GM18951 (cell line): ENCODE data around the gene NBR1.
"Not testable (repeated sequence)": the region's sequence is repeated elsewhere in the genome, so short reads cannot be mapped to it uniquely, and the experiment has no call there.

Source experiments
- POLR2A ChIP-seq: IDR thresholded peaks from 4 replicates; pipeline ENCODE4 v1.6.1; 2011; ENCODE audit warnings: mild to moderate bottlenecking; ENCODE audit not compliant: insufficient read length, insufficient read depth; ENCODE audit errors: extremely low read depth
- in situ Hi-C: fragments of 300-500 bp; cut with MboI; formaldehyde crosslinking; loops from one replicate; pipeline ENCODE4 v1.12.0; 2022; ENCODE audit warnings: low sequenced_read_pairs, mixed read lengths, inconsistent platforms; ENCODE audit not compliant: unreplicated experiment

Gene NBR1, protein sequence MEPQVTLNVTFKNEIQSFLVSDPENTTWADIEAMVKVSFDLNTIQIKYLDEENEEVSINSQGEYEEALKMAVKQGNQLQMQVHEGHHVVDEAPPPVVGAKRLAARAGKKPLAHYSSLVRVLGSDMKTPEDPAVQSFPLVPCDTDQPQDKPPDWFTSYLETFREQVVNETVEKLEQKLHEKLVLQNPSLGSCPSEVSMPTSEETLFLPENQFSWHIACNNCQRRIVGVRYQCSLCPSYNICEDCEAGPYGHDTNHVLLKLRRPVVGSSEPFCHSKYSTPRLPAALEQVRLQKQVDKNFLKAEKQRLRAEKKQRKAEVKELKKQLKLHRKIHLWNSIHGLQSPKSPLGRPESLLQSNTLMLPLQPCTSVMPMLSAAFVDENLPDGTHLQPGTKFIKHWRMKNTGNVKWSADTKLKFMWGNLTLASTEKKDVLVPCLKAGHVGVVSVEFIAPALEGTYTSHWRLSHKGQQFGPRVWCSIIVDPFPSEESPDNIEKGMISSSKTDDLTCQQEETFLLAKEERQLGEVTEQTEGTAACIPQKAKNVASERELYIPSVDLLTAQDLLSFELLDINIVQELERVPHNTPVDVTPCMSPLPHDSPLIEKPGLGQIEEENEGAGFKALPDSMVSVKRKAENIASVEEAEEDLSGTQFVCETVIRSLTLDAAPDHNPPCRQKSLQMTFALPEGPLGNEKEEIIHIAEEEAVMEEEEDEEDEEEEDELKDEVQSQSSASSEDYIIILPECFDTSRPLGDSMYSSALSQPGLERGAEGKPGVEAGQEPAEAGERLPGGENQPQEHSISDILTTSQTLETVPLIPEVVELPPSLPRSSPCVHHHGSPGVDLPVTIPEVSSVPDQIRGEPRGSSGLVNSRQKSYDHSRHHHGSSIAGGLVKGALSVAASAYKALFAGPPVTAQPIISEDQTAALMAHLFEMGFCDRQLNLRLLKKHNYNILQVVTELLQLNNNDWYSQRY

DNA sequence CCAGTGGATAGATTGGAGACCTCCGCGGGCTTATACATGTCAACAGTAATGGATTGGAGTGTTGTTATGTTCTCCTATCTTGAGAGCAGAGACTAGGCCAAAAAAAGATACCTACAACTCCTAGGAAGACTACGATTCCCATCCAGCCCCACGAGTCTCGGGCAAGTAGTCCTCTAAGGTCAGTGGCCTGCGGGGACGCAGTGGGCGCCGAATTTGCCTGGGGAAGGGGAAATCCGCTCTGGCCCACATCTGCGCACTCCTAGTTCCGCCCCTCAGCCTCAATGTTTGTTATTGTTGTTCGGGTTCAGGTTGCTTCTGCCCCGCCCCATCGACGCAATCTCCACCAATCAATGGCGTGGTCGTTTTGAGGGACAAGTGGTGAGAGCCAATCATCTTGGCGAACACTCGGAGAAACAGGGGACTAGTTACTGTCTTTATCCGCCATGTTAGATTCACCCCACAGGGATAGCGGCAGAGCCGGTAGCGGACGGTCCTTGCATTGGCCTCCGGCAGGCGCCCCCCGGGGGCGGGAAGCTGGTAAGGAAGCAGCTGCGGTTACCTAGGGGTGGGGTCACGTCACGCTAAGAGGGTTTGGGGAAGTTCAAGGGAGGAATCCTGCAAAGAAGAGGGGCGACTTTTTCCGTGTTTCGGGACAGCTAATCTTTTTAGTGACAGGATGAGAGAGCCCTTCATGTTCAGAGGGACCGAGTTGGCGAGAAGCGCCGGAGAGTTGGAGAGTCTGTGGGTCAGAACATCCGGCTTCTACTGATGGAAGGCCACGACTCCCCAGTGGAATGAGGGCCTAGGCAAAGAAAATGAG, at the start of gene NBR1:
Gene NBR1, plus strand, starts transcription at position 449 of the 820 bp plus-strand sequence. CDS start 4,586 bp downstream, outside the sequence.
- in situ Hi-C loops = no loop called here
- peak; percentile 71 for TF ChIP-seq POLR2A

DNA sequence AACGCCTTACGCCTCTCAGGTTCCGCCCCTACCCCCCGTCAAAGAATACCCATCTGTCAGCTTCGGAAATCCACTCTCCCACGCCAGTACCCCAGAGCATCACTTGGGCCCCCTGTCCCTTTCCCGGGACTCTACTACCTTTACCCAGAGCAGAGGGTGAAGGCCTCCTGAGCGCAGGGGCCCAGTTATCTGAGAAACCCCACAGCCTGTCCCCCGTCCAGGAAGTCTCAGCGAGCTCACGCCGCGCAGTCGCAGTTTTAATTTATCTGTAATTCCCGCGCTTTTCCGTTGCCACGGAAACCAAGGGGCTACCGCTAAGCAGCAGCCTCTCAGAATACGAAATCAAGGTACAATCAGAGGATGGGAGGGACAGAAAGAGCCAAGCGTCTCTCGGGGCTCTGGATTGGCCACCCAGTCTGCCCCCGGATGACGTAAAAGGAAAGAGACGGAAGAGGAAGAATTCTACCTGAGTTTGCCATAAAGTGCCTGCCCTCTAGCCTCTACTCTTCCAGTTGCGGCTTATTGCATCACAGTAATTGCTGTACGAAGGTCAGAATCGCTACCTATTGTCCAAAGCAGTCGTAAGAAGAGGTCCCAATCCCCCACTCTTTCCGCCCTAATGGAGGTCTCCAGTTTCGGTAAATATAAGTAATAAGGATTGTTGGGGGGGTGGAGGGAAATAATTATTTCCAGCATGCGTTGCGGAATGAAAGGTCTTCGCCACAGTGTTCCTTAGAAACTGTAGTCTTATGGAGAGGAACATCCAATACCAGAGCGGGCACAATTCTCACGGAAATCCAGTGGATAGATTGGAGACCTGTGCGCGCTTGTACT, 45.7 kb upstream of the NBR1 start, which contains the start of gene BRCA1:
Gene BRCA1, minus strand, starts transcription at position 232 of the 834 bp plus-strand sequence. CDS start 1,268 bp downstream, outside the sequence.
- TF ChIP-seq POLR2A = peak; percentile 64
- in situ Hi-C loops = no loop called here

DNA sequence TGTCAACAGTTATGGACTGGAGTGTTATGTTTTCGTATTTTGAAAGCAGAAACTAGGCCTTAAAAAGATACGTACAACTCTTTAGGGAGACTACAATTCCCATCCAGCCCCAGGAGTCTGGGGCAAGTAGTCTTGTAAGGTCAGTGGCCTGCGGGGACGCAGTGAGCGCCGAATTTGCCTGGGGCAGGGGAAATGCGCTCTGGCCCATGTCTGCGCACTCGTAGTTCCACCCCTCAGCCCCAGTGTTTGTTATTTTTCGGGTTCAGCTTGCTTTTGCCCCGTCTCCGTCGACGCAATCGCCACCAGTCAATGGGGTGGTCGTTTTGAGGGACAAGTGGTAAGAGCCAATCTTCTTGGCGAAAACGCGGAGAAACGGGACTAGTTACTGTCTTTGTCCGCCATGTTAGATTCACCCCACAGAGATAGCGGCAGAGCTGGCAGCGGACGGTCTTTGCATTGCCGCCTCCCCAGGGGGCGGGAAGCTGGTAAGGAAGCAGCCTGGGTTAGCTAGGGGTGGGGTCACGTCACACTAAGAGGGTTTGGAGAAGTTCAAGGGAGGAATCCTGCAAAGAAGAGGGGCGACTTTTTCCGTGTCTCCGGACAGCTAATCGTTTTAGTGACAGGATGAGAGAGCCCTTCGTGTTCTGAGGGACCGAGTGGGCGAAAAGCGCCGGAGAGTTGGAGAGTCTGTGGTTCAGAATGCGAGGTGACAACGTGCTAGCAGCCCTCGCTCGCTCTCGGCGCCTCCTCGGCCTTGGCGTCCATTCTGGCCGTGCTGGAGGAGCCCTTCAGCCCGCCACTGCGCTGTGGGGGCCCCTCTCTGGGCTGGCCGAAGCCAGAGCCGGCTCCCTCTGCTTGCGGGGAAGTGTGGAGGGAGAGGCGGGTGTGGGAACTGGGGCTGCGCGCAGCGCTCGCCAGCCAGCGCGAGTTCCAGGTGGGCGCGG, 44.8 kb upstream of the NBR1 start:
- no peak for TF ChIP-seq POLR2A
- in situ Hi-C loops = no loop called here

DNA sequence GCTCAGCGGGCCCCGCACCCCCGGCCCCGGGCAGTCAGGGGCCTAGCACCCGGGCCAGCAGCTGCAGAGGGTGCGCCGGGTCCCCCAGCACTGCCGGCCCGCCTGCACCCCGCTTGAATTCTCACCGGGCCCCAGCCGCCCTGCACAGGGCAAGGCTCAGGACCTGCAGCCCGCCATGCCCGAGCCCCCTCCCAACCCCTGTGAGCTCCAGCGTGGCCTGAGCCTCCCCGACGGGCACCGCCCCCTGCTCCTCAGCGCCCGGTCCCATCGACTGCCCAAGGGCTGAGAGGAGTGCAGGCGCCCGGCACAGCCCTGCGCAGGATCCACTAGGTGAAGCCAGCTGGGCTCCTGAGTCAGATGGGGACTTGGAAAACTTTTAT, 44.1 kb upstream of the NBR1 start:
- in situ Hi-C loops = no loop called here

DNA sequence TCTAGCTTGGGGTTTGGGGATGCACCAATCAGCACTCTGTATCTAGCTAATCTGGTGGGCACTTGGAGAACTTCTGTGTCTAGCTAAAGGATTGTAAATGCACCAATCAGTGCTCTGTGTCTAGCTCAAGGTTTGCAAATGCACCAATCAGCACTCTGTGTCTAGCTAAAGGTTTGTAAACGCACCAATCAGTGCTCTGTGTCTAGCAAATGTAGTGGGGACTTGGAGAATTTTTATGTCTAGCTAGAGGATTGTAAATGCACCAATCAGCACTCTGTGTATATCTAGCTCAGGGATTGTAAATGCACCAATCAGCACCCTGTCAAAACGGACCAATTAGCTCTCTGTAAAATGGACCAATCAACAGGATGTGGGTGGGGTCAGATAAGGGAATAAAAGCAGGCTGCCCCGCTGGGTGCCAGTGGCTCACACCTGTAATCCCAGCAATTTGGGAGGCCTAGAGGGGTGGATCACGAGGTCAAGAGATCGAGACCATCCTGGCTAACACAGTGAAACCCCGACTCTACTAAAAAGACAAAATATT, 43.6 kb upstream of the NBR1 start:
- in situ Hi-C loops = not testable (repeated sequence)

More for the DNA sequence above, 44.1 kb upstream of the NBR1 start:
- TF ChIP-seq POLR2A = no peak

DNA sequence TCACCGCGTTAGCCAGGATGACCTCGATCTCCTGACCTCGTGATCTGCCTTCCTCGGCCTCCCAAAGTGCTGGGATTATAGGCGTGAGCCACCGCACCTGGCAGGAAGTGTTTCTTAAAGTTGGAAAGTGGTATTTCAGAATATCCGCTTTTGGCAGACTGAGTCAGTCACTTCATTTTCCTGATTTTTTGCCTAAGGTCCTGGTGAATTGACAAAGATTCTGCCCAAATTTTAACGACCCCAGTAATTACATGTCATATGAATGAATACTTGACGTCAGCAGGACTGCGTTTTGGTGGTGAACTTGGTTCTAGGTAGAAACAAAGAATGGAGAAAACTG, 41.4 kb upstream of the NBR1 start:
- TF ChIP-seq POLR2A = no peak
- in situ Hi-C loops = no loop called here

DNA sequence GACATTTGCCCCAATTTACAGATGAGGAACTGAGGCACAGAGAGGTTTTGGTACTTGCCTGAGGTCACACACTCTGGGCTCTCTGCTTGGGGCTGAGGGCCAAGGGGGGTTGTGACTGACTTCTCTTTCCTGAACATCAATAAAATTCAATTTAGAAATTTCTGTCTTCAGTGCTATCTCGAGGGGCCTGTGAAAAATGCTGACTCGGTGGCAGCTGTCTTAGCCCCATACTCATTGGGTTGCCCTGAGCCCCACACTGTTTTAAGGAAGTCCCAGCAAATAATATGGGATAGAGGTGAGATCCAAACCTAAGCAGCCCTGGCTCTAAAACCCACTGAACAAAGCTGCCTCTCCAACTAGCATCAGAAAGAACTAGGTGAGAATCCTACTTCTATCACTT, 38.9 kb upstream of the NBR1 start:
- TF ChIP-seq POLR2A = no peak
- in situ Hi-C loops = no loop called here

DNA sequence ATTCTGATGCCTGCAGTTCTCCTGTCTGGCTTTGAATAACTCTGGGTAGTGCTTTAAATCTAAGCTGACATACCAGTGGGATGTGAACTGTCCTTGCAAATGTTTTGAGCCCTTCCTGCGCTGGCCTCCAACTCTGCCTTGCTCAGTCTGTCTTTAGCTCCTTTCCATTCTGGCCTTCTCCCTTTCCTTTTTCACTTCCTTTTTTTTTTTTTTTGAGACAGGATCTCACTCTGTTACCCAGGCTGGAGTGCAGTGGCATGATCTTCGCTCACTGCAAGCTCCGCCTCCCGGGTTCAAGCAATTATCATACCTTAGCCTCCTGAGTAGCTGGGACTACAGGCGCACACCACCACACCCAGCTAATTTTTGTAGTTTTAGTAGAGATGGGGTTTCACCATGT, 37.6 kb upstream of the NBR1 start:
- in situ Hi-C loops = not testable (repeated sequence)

DNA sequence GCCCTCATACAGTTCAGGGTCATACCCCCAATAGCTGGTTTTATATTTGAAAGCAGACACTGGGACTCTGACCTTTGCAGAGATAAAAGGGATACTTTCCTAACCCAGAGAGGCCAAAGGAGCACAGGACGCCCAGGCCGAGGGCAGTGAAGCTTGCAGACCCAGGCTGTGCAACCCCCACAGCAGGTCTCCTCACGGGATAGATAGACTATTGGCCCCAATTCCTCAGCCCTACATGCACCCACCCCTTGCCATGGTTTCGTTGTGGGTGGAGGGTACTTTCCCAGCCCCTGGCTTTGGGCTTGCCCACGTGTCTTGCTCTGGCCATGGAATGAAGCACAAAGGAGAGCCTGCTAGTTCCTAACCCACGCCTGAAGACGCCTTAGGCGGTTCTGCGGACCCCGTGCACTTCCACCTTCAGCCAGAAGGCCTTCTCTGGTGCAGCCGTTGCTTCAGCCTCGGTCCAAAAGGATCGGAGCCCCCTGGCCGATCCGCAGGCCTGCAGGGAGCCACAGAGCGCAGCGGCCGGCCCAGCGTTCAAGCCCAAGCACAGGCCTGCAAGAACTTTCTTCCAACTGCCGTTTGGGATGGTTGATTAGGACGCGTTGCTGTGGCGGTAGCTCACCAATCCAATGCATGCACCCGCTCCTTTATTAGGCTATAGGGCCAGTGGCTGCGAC, 36.1 kb upstream of the NBR1 start:
- TF ChIP-seq POLR2A = no peak
- in situ Hi-C loops = no loop called here

DNA sequence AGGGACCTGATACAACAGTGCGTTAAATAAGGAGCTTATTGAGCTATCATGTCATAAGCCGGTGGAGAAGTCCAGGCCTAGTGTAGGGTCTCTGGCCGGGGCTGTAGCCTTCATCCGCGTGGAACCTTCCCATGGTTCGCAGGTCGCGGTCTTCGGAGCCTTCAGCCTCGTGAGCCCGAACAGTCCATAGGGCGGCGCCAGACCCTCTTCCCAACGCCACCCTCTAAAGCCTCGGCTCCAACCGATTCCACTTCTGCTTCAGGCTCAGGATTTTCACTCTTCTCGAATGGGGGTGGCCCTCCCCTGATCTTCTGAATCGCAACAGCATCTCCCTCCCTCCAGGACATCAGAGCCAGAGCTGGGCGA, 35.6 kb upstream of the NBR1 start:
- in situ Hi-C loops = no loop called here
- no peak for TF ChIP-seq POLR2A

DNA sequence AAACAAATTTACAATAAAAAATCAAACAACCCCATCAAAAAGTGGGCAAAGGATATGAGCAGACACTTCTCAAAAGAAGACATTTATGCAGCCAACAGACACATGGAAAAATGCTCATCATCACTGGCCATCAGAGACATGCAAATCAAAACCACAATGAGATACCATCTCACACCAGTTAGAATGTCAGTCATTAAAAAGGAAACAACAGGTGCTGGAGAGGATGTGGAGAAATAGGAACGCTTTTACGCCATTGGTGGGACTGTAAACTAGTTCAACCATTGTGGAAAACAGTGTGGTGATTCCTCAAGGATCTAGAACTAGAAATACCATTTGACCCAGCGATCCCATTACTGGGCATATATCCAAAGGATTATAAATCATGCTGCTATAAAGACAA, 34.4 kb upstream of the NBR1 start:
- in situ Hi-C loops = not testable (repeated sequence)

DNA sequence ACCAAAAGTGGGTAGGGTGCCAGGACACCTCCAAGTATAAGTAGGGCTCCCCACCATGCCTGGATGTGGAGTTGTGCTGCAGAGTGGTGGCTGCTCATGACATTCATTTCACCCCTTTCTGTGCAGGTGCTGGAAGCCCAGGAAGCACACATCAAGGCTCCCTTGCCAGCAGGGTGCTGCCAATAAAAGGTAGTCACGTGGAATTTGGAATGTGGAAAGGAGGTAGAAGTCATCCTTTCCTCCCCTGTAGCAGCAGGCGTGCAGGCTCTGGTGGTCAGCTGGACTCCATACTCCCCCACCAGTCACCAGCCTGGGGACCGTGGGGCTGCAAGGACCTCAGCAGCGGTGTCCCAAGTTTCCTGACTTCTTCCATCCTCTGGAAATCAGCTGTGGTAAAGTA, 32.5 kb upstream of the NBR1 start:
- in situ Hi-C loops = not testable (repeated sequence)
